Stimulated activated CD4-positive, alpha-beta T cell treated with anti-CD3 and anti-CD28 coated beads, TNF-alpha, amount 100 ng/mL, for 4 hours (primary cell): ENCODE results near the gene CYP1A2.

Experiments used
- DNase-seq, 3 experiments: peaks; one replicate each; pipeline ENCODE4 v3.0.0-alpha.2; 2020; ENCODE audit warnings: low read depth in 3 of 3

CYP1A2 gene

GRCh38 chr15:74788683-74789151, 40.1 kb downstream of the CYP1A2 start:
- DNase-seq = no peak

- no peak for DNase-seq
Observed at GRCh38 chr15:74789171-74789631, 40.6 kb downstream of the CYP1A2 start.

DNA sequence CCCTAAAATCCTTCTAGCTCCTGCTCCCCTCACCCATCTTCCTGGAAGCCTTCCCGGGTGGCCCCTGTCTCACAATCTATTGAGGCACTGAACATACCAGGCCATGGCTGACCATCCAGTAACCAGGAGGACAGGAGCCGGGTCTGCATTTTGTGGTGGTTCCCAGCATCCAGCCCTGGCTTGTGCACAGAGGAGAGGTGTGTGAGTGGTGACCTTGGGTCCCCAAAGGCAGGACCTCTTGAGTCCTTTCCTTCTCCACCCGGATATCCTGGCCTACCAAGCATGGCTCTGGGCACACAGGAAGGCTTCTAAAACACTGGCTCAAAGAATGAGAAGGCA, 41.1 kb downstream of the CYP1A2 start:
- DNase-seq = no peak

DNA sequence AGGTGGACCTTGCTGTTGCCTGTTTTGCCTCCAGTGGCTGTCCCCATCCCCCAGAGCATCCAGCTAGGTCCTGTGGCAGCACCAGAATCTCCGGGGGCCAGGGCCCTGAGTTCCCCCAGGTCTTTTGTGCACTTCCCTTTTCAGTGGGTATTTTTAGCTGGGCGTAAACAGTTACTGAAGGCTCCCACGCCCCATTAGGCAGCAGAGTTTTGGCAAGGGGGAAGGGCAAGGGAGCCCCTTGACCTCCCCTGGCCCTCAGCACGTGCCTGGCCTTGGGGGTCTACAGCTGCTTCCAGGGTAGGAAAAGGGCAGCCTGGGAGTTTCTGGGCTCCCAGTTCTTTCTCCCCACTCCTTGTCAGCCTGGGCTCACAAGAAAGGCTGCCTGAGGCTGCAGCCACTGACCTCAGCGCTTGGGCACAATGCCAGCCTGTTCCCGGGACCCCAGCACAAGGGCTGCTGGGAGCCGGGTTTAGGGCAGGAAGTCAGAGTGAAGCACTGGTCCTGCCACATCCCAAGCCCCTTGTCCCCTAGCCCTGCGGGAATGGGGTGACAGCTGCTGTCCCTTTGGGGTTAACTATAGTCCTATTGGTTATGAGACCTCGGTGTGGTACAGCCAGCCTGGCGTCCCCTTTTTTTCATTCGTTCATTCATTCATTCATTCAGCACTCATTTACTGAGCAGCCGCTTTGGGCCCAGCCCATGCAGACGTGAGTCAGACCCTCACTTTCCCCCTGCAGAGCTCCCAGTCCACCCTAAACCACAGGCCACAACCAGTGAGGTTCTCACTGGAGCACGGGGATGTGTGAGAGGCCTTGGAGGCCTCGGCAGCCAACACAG, 41.7 kb downstream of the CYP1A2 start:
- no peak for DNase-seq

DNA sequence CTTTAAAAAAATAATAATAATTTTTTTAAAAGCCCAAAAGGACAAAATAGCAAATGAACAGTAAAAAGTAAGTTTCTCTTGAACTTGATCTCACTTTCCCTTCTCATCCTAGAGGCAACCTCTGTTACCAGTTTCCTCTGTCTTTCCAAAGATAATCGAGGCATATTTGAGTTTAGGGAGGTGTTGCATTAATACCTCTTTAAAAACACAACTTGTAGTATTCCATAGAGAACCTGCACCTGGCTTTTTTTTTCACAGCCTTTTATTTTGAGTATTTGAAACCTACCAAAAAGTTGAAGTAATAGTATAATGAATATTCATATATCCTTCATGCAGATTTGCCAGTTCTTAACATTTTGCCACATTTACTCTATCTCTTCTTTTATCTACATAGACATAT, 42.4 kb downstream of the CYP1A2 start:
- DNase-seq = no peak

DNA sequence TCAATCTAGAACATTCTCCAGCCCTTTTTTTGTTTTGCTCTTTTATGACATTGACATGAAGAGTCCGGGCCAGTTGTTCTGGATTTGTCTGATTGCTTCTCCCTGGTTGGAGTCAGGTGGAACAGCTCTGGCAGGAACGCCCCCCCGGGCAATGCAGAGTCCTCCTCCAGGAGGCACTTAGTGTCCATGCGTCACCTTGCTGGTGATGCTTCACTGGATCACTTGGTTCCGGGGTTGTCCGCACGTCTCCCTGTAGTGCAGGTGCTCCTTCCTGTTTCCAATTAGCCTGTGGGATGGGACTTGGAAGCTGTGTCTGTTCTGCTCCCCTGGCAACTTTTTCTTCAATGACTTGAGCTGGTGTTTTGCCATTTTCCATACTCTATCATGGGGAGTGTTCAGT, 43.0 kb downstream of the CYP1A2 start:
- DNase-seq = no peak

DNA sequence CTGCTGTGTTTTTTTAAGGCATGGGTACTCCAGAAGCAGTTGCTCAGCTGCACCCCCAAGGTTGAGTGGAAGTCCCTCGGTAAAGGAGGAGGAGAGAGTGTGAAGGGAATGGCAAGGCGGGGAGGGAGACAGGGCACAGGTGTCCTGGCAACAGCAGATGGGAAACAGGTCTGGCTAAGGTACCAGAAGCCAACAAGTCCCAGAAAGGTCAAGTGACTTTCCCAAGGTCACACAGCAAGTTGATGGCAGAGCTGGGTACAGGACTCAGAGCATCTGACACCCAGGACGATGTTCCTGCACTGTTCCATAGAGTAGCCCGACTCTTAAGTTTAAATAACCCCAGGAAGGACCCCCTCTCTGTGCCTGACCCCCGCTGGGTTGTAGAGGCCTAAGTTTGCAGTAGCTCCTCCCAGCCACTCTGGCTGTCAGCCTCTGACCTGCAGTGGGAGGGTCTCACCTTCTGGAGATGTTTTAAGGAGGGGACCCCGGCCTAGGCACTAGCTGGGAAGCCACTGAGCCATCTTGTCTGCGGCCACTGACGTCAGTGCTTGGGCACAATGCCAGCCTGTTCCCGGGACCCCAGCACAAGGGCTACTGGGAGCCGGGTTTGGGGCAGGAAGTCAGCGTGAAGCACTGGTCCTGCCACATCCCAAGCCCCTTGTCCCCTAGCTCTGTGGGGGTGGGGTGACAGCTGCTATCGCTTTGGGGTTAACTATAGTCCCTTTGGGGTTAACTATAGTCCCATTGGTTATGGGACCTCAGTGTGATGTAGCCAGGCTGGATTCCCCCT, 43.8 kb downstream of the CYP1A2 start:
- DNase-seq = no peak

DNA sequence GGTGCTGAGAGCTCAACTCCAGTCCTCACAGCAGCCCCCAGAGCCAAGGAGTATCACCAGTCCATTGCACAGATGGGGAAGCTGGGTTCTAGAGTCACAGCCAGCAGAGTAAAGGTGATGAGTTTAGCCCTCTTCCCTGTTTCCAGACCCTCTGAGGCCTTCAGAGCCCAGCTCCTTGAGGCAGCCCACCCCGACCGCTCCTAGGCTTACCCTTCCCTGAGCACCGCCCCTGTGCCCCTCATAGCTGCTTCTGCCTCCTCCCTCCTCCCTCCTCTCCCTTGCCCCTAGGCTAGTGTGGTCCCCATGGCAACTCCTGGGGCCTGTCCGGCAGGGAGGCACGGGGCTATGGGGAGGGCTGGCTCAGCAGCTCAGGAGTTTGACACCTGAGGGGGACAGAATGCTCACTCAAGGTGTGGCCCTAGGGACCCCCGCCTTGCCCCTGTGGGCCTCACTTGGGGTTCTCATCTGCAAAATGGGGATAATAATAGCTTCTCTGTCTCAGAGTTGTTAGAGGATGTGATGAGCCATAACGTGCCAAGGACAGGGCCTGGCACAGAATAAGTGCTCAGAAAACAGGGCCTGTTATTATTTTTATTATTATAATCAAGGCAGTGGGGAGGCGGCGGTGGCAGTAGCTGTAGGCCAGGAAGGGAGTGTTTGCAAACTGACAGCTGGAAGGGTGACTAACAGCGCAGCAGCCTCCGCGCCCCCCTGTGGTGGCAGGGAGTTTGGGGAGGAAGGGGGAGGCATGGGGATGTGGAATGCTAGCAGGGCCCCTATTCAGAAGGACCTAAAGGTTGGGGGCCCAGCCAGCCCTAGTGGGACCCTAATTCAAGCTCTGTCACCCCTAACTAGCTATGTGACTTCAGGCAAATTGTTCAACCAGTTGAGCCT, 44.7 kb downstream of the CYP1A2 start:
- peak in 2 of 3 experiments; percentile 55 to 57 for DNase-seq

DNA sequence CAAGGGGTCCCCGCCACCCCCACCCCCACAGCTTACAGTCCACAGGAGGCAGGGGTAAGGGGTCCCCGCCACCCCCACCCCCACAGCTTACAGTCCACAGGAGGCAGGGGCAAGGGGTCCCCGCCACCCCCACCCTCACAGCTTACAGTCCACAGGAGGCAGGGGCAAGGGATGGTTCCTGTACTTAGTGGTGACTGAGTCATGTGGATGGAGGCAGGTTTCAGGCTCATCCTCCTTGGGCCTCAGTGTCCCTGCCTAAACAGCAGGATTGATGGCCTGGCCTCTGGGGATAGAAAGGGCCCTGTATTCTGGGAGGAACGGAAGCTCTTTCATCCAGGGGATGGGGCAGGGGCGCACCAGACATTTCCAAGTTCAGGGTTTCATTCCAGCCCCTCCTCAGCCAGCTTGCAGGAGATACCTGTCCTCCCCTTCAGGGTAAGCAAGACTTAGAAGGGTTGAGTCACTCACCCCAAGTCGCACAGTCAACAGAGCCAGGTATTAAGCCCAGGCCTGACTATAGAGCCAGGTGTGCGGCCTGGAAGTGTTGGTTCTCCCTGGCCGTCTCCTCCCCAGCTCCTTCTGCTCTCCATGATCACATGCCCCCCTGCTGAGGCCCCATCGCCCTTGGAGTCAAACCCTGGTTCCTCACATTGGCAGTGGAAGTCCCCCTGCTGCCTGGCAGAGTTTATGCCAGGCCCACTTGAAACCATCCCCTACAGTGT, 45.8 kb downstream of the CYP1A2 start:
- DNase-seq = no peak

- no peak for DNase-seq
Observed at GRCh38 chr15:74794970-74795349, 46.3 kb downstream of the CYP1A2 start.

DNA sequence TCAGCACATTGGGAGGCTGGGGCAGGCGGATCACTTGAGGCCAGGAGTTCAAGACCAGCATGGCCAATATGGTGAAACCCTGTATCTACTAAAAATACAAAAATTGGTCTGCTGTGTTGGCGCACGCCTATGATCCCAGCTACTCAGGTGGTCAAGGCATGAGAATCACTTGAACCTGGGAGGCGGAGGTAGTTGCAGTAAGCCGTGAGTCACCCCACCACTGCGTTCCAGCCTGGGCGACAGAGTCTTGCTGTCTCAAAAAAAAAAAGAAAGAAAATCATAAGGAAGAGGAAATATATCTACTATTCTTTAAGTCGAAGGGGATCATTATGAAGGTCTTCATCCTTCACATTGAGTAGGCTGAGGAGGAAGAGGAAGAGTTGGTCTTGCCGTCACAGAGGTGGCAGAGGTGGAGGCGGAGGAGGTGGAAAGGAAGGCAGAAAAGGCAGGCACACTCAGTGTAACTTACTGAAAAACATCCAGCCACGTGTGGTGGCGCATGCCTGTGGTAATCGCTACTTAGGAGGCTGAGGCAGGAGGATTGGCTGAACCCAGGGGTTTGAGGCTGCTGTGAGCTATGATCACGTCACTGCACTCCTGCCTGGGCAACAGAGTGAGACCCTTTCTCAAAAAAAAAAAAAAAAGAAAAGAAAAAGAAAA, 47.5 kb downstream of the CYP1A2 start:
- DNase-seq = no peak

GRCh38 chr15:74798388-74799254, 50.0 kb downstream of the CYP1A2 start:
- no peak for DNase-seq

DNA sequence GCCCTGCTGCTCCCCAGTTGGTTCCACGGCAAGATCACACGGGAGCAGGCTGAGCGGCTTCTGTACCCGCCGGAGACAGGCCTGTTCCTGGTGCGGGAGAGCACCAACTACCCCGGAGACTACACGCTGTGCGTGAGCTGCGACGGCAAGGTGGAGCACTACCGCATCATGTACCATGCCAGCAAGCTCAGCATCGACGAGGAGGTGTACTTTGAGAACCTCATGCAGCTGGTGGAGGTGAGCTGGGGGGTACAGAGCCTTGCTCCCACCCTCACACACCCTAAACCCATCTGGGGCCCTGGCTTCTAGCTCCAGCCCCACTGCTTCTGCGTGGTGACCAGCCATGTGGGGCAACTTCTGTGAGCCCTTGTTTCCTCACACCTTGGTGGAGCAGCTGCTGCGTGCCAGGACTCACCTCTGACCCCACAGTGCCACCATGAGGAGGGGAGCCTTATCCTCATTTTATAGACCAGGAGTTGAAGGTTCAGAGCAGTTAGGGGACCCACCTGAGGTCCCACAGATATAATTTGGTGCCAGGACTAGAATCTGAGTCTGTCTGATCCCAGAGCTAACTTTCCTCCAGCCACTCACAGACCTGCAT, 50.7 kb downstream of the CYP1A2 start:
- DNase-seq = no peak

- peak in 2 of 3 experiments; percentile 73 to 80 for DNase-seq
Observed at GRCh38 chr15:74799856-74800558, 51.4 kb downstream of the CYP1A2 start.

DNA sequence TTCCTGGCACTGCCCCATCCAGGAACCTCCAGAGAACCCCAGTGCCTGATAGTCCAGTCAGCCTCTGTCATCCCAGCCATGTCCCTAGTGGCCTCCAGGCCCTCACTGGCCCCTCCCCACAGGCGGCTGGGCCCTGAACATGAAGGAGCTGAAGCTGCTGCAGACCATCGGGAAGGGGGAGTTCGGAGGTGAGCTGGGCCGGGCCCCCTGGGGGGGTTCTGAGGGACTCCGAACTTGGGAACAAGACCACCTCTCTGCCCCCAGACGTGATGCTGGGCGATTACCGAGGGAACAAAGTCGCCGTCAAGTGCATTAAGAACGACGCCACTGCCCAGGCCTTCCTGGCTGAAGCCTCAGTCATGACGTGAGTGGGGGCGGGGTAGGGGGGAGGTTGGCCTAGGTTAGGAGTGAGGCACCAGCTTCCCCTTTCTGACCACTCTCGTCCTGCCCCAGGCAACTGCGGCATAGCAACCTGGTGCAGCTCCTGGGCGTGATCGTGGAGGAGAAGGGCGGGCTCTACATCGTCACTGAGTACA, 52.0 kb downstream of the CYP1A2 start:
- DNase-seq = no peak

DNA sequence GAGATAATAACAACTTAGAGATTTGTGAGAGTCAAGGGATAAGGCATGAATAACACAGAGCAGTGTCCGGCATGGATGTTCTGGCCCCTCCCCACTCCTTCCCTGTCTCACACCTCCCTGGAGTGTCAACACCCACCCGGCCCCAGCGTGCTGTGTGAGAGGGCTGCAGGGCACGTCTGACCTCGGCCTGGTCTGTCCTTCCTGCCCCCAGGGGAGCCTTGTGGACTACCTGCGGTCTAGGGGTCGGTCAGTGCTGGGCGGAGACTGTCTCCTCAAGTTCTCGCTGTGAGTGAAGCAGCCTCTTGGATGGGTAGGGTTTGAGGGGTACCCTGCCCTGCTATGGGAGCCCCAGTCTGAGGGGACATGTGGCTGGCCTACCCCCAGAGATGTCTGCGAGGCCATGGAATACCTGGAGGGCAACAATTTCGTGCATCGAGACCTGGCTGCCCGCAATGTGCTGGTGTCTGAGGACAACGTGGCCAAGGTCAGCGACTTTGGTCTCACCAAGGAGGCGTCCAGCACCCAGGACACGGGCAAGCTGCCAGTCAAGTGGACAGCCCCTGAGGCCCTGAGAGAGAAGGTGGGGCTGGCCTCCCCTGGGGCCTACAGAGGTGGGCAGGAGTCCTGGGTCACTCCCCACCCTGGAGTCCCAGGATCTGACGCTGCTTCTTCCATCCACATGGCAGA, 52.8 kb downstream of the CYP1A2 start:
- DNase-seq = no peak

GRCh38 chr15:74802290-74802689, 53.6 kb downstream of the CYP1A2 start:
- no peak for DNase-seq
